8988T (cell line): ENCODE results near the gene COL18A1.
"Not testable (repeated sequence)": the region's sequence is repeated elsewhere in the genome, so short reads cannot be mapped to it uniquely, and the experiment has no call there.

ENCODE experiments used
- DNase-seq: peaks from one replicate; pipeline ENCODE4 v3.0.0; 2011

COL18A1 gene

DNA sequence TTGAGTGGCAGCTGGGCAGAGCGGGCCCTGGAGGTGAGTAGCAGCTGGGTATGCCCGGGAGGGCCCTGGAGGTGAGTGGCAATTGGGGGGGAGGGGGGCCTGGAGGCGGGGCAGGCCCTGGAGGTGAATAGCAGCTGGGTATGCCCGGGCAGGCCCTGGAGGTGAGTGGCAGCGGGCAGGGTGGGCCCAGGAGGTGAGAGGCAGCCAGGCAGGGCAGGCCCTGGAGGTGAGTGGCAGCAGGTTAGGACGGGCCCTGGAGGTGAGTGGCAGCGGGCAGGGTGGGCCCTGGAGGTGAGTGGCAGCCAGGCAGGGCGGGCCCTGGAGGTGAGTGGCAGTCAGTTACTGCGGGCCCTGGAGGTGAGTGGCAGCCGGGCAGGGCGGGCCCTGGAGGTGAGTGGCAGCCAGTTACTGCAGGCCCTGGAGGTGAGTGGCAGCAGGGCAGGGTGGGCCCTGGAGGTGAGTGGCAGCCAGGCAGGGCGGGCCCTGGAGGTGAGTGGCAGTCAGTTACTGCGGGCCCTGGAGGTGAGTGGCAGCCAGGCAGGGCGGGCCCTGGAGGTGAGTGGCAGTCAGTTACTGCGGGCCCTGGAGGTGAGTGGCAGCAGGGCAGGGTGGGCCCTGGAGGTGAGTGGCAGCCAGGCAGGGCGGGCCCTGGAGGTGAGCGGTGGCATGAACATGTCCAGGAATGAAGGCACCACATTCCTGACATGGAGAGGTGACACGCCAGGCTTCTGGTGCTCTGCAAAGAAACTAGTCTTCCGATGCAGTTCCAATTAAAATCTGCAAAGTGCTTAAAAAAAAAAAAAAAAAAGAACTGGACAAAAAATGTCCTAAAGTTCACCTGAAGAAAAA lies 122.4 kb downstream of the COL18A1 start:
- not testable (repeated sequence) for DNase-seq

- DNase-seq, result no peak
Measured at GRCh38 chr21:45528028-45528705, 123.2 kb downstream of the COL18A1 start.

DNA sequence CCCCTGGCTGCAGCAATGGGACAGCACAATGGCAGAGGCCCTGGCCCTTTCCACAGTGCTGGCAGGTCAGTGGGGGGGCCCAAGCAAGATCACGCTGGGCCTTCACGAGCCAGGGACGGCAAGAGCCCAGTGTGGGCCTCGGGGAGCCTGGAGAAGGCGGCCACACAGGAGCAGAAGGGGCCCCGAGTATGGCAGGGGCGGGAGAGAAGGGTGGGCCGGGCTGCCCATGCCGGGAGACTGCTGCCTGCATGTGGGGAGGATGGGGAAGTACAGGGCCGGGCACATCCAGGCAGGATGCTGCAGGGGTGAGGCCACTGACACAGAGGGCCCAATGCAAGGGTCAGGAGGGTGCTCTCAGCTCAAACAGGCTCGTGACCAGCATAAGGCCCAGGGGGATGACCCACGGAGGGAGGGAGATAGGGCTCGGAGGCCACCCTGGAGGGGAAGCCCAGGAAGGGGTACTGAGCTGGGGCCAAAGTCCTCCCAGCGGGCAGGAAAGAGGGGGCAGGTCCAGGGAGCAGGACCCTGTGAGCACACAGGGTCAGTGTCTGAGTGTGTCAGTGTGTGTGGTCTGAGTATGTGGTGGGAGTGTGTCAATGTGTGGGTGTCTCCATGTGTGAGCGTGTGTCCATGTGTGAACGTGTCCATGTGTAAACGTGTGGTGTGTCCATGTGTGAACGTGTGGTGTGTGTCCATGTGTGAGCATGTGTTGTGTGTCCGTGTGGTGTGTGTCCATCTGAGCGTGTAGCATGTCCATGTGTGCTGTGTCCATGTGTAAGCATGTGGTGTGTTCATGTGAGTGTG lies 124.2 kb downstream of the COL18A1 start:
- DNase-seq, result peak; percentile 35

DNA sequence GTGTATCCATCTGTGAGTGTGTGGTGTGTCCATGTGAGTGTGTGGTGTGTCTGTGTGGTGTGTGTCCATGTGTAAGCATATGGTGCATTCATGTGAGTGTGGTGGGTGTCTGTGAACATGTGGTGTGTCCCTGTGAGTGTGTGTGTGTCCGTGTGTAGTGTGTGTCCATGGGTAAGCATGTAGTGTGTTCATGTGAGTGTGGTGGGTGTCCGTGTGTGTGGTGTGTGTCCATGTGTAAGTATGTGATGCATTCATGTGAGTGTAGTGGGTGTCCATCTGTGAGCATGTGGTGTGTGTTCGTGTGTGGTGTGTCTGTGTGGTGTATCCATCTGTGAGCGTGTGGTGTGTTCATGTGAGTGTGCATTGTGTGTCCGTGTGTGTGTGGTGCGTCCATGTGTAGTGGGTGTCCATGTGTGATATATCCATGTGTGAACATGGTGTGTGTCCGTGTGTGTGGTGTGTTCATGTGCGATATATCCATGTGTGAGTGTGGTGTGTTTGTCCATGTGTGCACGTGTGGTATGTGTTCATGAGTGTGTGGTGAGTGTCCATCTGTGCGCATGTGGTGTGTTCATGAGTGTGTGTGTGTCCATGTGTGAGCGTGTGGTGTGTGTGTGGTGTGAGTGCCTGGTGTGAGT lies 124.9 kb downstream of the COL18A1 start:
- DNase-seq, result no peak

DNA sequence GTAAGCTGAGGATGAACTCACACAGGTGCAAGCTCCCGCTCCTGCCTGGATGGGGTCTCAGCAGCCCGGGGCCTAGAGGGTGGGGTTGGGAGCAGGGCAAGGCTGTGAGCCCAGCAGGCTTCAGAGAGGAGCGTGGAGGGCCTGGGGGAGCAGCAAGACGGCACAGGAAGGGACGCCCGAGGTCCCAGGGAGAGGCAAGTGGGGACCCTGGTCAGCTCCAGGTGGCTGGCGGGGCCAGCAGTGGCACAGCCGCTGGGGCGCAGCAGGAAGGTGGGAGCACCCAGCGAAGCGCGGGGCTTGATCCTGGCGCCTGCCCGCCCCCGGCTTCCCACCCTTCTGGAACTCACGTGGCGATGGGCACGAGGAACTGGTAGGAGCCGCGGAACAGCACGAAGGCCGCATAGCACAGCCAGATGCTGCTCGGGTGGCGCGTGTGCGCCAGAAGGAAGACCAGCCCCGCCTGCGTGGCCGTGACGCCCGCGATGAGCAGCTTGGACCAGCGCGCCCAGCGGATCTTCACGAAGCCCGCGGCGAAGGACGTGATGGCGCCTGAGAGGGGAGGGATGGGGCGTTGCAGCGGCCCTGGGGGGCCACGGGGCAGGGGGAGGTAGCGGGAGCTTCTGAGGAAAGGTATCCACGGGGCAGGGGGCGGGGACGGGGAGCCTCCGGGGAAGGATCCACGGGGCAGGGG lies 125.6 kb downstream of the COL18A1 start:
- DNase-seq, result no peak

GRCh38 chr21:45531114-45531392 lies 126.1 kb downstream of the COL18A1 start:
- not testable (repeated sequence) for DNase-seq

- no peak for DNase-seq
Measured at GRCh38 chr21:45531393-45532215, 126.6 kb downstream of the COL18A1 start.

DNA sequence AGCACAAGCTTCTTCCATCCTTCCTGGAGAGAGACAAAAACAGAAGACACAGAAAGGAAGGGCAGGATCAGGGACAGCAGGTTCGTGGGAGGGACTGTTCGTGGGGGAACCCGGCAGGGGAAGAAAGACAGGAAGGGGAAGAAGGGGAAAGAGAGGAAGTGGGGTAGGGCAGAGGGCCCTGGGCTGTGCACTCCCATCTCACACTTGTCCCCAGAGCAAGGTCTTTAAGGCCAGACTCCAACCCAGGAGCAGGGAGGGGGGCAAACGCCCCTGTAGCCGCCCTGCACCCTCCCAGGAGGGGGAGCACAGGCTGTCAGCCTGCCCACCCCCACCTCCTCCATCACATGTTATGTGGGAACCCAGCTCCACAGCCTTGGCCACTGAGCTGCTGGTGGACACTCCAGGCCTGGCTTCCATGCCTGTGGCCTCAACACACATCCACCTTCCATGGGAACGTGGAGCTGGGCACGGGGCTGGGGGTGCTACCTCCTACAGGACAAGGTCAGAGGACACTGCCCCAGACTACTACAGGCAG lies 127.9 kb downstream of the COL18A1 start:
- no peak for DNase-seq

GRCh38 chr21:45533361-45533845 lies 128.4 kb downstream of the COL18A1 start:
- DNase-seq, result no peak

DNA sequence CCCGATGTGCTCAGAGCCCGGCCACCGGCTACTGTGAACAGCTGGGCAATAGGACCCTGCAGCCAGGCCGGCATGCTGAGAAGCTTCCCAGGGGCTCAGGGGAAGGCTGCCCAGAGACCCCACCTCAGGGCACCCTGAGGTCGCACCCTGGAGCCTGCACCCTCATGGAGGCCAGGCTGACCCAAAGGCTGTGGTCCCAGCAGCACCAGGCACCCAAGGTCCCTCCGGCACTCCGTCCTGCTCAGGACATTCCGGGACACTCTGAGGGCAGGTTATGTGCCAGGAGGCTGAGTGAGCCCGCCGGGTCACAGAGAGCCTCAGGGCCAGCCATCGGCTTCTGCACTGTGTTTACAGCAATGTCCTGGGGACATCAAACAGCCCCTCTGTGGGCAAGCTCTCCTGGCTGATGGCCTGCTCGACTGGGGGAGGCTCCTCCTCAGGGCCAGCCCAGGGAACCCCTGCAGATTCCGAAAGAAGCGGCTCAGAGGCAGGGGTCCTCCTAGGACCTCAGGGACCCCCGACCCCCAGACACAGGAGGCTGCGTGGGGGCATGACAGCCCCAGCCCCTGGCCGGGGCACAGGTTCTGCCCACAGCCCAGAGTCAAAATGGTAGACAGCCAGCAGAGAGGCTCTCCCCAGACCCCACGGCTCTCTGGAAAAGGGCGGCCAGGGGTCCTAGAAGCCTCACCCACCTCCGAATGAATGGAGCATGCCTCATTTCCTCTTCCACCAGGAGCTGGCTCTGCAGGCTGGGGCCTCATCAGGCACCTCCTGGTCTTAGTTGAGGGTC lies 129.1 kb downstream of the COL18A1 start:
- no peak for DNase-seq

DNA sequence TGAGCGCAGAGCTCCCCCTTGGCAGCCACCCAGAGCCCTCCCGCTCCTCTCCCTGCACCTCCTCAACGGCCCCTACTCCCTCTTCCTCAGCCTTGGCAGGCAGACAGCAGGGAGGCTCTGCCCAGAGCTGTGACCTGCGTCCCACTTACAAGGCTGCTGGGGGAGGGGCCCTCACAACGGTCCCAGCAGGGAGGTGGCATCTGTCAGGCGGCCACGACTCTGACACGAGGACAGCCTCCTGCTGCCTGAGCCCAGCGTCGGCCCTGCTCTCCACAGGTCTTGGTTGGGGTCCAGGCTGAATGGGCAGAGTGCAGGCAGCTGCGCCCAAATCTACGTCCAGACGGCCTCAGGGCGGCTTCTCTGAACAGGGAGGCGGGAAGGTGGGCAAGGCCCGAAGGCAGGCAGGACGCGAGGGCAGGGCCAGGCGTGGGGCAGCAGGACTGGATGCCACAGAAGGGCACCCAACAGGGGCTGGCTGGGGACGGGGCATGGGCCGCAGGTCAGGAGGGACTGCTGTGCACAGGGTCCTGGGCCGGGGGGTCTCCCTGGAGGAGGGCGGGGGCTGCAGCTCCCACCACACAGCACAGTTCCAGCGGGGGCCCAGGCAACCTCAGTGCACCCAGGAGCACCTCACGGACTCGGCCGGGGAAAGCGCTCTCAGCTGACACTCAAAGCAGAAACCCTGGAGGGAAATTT lies 129.8 kb downstream of the COL18A1 start:
- DNase-seq, result no peak

DNA sequence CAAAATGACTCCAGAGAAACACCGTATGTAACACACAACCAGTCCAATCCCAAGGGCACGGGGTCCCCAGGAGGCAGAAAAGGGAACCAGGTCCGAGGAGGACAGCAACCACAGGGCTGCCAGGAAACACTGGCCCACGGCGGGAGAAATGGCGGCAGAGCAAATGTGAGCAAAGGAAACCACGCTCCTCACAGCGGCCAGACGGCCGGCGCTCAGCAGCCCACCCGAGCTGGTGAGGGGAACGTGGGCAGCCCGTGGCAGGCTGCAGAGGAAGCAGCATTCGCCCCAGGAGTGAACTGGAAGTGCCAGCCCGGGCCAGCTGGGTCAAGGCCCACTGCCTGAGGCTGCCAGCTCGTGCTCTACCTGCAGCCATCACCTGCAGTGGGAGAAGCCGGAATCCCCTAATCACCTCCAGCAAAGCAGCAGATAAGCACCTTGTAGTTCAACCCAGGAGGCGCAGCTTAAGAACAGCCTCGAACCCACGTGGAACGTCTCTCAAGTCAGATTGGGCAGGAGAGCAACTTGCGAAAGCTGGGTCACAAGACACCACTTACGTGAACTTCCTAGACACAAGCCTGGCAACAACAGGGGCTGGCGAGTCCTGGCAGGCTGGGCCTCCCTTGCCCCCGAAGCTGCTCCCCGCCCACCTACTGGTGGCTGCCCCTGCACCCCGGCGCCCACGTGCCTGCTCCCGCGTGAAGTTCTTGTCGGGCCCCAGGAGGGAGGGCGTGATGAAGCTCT lies 130.5 kb downstream of the COL18A1 start:
- DNase-seq, result no peak

DNA sequence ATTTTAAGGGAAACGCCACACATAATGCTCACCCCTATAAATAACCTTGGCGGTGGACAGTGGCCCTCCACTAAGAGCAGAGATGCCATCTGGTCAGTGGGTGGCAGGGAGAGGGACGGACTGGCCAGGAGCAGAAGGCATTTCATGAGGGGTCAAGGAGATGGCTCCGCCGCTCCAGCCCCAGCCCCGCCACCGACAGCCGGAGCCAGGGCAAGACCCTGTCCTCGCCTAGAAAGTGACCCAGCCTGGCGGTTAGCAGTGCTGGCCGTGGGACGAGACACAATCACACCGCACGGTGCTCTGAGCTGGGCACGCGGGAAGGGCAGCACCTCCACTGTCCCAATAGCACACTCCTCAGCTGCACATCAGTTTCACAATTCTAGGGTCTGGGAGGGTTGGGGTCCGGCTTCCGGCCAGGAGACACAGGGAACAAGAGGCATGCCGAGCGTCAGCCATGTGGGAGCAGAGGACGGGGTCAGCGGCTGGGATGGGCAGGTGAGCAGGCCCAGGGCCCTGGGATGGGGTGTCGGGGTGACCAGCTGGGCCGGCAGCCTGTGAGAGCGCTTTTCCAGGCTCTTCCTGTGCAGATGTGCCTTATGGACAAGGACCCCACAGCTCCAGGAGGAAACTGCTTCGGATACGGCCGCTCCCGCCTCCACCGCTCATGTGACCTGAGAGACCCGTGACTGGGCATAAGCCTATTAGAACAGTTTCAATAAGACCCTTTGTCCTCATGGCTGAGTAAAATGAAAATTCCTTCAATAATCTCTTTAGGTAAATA lies 131.5 kb downstream of the COL18A1 start:
- no peak for DNase-seq

DNA sequence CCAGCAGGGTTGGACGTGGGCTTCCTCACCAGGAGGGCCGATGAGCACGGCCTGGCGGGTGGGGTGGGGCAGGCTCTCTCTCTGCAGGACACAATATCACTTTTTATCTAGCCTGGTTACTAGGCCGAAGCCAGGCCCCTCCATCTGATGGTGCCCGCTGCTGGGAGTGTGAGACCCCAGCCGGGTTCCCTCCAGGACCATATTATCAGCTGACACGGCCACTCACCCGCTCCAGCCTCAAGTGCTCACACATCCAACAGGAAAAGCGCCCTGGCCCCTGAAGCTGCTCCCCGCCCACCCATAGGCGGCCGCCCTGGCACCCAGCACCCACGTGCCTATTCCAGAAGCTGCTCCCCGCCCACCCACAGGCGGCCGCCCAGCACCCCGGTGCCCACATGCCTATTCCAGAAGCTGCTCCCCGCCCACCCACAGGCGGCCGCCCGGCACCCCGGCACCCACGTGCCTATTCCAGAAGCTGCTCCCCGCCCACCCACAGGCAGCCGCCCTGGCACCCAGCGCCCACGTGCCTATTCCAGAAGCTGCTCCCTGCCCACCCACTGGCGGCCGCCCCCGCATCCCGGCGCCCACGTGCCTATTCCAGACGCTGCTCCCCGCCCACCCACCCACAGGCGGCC lies 132.3 kb downstream of the COL18A1 start:
- no peak for DNase-seq

DNA sequence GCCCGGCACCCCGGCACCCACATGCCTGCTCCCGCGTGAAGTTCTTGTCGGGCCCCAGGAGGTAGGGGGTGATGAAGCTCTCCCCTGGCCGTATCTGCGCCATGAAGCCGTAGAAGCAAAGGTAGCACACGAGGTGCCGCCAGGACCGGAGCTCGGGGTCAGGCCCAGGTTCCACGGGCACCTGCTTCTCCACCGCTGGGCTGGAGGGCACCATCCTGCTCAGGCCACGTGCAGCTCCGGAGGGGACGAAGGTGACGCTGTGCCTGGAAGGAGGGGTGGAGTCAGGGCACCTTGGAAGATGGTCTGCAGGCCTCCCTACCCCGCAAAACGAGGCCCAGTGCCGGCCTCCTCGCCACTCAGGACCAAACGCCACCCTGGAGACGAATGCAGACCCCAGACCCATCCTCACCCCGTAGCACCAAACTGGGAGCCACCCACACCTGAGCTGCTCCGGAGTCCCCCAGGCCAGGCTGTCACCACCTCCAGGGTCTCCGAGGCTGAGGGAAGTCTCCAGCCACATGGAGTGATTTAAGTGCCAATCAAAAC lies 132.9 kb downstream of the COL18A1 start:
- DNase-seq, result no peak

GRCh38 chr21:45538381-45539045 lies 133.5 kb downstream of the COL18A1 start:
- no peak for DNase-seq
